Measurements from ENCODE around the gene DHX34. TPM values are rescaled to one million over a fixed set of nuclear protein-coding genes. Genes with fewer than 3 reads are reported as not detected.

Gene DHX34
- polyA plus RNA-seq, 3 donors: 3.4 to 34.4 (median 3.8) TPM

GRCh38 chr19:47305309-47305751, 43.8 kb upstream of the DHX34 start:
- Mint-ChIP-seq H3K4me1 (peaks cover 44% of the 10 kb centered on the region), H3K27me3 (ENCODE audit: low read depth in 3 of 3) (peaks cover 7 to 24% (median 19%) of the 10 kb centered on the region in 3 donors), H3K27ac (peak overlapping the region in 3 of 7 donors; percentile 16 to 63 (median 42)), H3K36me3 (peaks cover 3 to 4% of the 10 kb centered on the region in 2 donors), H3K9me3 (peaks cover 0 to 2% (median 0%) of the 10 kb centered on the region in 7 donors), H3K4me3 (peak overlapping the region in 1 of 2 donors; percentile 23)
- H4K20me1 ChIP-seq (ENCODE audit: insufficient read depth, low read length): peaks cover 7% of the 10 kb centered on the region
- H3K27ac ChIP-seq (ENCODE audit: low read depth in 1 of 2, low read length in 2 of 2): no peak overlapping the region
- H2AFZ ChIP-seq (ENCODE audit: insufficient read depth, low read depth, low read length, poor library complexity, severe bottlenecking): no peak overlapping the region
- intact Hi-C loops (cut with micrococcal nuclease): loop anchor here in 1 of 2 donors (5.0 kb wide), 1 partner anchor 42 kb away; the partner anchor contains the start of gene DHX34
- H3K27me3 ChIP-seq (ENCODE audit: control insufficient read depth in 2 of 2, insufficient read depth in 2 of 2, low read length in 2 of 2): no peaks in the 10 kb centered on the region
- no peak overlapping the region for H3K4me3 ChIP-seq (replicated peaks in 1 of 3; ENCODE audit: low read depth in 2 of 3, low read length in 3 of 3)
- peaks cover 45 to 60% of the 10 kb centered on the region in 2 donors for H3K4me1 ChIP-seq (ENCODE audit: control insufficient read depth in 1 of 2, insufficient read depth in 2 of 2, low read length in 2 of 2)
- peak; percentile 78 to 94 (median 80) for DNase-seq
- H3K9ac ChIP-seq (ENCODE audit: insufficient read depth, low read length, poor library complexity, severe bottlenecking): no peak overlapping the region
- H3K36me3 ChIP-seq (replicated peaks in 1 of 2; ENCODE audit: control insufficient read depth in 1 of 2, insufficient read depth in 2 of 2, low read length in 2 of 2): no peaks in the 10 kb centered on the region
- TF ChIP-seq, protein P1, sequence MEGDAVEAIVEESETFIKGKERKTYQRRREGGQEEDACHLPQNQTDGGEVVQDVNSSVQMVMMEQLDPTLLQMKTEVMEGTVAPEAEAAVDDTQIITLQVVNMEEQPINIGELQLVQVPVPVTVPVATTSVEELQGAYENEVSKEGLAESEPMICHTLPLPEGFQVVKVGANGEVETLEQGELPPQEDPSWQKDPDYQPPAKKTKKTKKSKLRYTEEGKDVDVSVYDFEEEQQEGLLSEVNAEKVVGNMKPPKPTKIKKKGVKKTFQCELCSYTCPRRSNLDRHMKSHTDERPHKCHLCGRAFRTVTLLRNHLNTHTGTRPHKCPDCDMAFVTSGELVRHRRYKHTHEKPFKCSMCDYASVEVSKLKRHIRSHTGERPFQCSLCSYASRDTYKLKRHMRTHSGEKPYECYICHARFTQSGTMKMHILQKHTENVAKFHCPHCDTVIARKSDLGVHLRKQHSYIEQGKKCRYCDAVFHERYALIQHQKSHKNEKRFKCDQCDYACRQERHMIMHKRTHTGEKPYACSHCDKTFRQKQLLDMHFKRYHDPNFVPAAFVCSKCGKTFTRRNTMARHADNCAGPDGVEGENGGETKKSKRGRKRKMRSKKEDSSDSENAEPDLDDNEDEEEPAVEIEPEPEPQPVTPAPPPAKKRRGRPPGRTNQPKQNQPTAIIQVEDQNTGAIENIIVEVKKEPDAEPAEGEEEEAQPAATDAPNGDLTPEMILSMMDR (IDR thresholded peaks at IDR 0.05): peak; percentile 96
- peaks cover 10% of the 10 kb centered on the region for H3K79me2 ChIP-seq (ENCODE audit: insufficient read depth, low read length)
- no peak overlapping the region for H3K4me2 ChIP-seq (replicated peaks; ENCODE audit: extremely low read depth, low read length, poor library complexity, severe bottlenecking)
- no peaks in the 10 kb centered on the region for H3K9me3 ChIP-seq (replicated peaks in 1 of 2; ENCODE audit: control insufficient read depth in 1 of 2, insufficient read depth in 1 of 2, low read length in 2 of 2)
- WGBS (ENCODE audit: insufficient coverage): 6% methylated on average over 13 of the region's 14 CpGs

DNA sequence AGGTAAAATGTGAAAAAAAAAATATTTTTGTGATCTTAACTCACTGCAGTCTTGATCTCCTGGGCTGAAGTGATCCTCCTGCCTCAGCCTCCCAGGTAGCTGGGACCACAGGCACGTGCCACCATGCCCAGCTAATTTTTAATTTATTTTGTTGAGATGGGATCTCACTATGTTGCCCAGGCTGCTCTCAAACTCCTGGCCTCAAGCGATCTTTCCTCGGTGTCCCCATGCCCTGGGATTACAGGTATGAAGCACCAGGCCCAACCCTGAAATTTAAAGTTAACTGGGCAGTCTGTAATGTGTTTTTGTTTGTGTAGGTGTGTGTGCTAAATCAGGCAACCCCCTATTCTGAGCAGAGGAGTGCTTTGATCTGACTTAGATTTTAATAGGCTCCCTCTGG, 42.8 kb upstream of the DHX34 start:
- peak overlapping the region in 1 of 2 donors; percentile 26 for H3K4me3 Mint-ChIP-seq
- peak overlapping the region in 2 of 7 donors; percentile 5 for H3K27ac Mint-ChIP-seq
- Histone ChIP-seq H3K9me3 (replicated peaks in 1 of 2; ENCODE audit: control insufficient read depth in 1 of 2, insufficient read depth in 1 of 2, low read length in 2 of 2) (no peaks in the 10 kb centered on the region), H3K4me1 (ENCODE audit: control insufficient read depth in 1 of 2, insufficient read depth in 2 of 2, low read length in 2 of 2) (peaks cover 55 to 63% of the 10 kb centered on the region in 2 donors), H3K27ac (ENCODE audit: low read depth in 1 of 2, low read length in 2 of 2) (no peak overlapping the region), H3K9ac (ENCODE audit: insufficient read depth, low read length, poor library complexity, severe bottlenecking) (no peak overlapping the region), H3K27me3 (ENCODE audit: control insufficient read depth in 2 of 2, insufficient read depth in 2 of 2, low read length in 2 of 2) (no peaks in the 10 kb centered on the region), H3K36me3 (replicated peaks in 1 of 2; ENCODE audit: control insufficient read depth in 1 of 2, insufficient read depth in 2 of 2, low read length in 2 of 2) (no peaks in the 10 kb centered on the region), H2AFZ (ENCODE audit: insufficient read depth, low read depth, low read length, poor library complexity, severe bottlenecking) (no peak overlapping the region), H4K20me1 (ENCODE audit: insufficient read depth, low read length) (peaks cover 16% of the 10 kb centered on the region), H3K79me2 (ENCODE audit: insufficient read depth, low read length) (peaks cover 20% of the 10 kb centered on the region), H3K4me2 (replicated peaks; ENCODE audit: extremely low read depth, low read length, poor library complexity, severe bottlenecking) (no peak overlapping the region), H3K4me3 (replicated peaks in 1 of 3; ENCODE audit: low read depth in 2 of 3, low read length in 3 of 3) (no peak overlapping the region)
- TF ChIP-seq, protein P1 (IDR thresholded peaks at IDR 0.05): no peak
- H3K9me3 Mint-ChIP-seq: peaks cover 0 to 3% (median 0%) of the 10 kb centered on the region in 7 donors
- DNase-seq: no peak
- peaks cover 13 to 14% of the 10 kb centered on the region in 2 donors for H3K36me3 Mint-ChIP-seq
- peaks cover 9 to 23% (median 14%) of the 10 kb centered on the region in 3 donors for H3K27me3 Mint-ChIP-seq (ENCODE audit: low read depth in 3 of 3)
- intact Hi-C loops (cut with micrococcal nuclease): loop anchor here in 1 of 2 donors (5.0 kb wide), 1 partner anchor 41 kb away; the partner anchor contains the start of gene DHX34
- H3K4me1 Mint-ChIP-seq: peaks cover 48% of the 10 kb centered on the region
- 100% methylated on average over 1 of the region's 3 CpGs for WGBS (ENCODE audit: insufficient coverage)
